ENCODE measurements around the gene AP3D1. TPM values are rescaled to one million over a fixed set of nuclear protein-coding genes. Genes with fewer than 3 reads are reported as not detected.

The AP3D1 gene
- total and polyA plus RNA-seq, 12 donors, result 63.9 to 168 (median 81.9) TPM

- peak overlapping the region in 7 of 10 donors; percentile 9 to 92 (median 68) for H3K4me3 ChIP-seq
- TF ChIP-seq CTCF (IDR thresholded peaks at IDR 0.05), result no peak
- H3K27me3 ChIP-seq, result no peaks in the 10 kb centered on the region
- ATAC-seq (peak in 5 of 8 donors; percentile 17 to 54 (median 31)), DNase-seq (peak in 1 of 2 donors; percentile 67)
- H3K9me3 ChIP-seq, result no peaks in the 10 kb centered on the region
- peak overlapping the region; percentile 97 to 100 (median 100) for H3K27ac ChIP-seq
- 39 to 43% methylated on average over 22 to 24 of the region's 24 CpGs for WGBS, 2 donors
- intact Hi-C loops (cut with DNase I), result loop anchor here in 2 of 10 donors (10.0 kb wide), 2 partner anchors 135 to 195 kb away; partner anchors contain the start of gene KLF16 (in 1 of the 2)
- H3K4me1 ChIP-seq, result peaks cover 35 to 87% (median 65%) of the 10 kb centered on the region in 9 donors
- no peaks in the 10 kb centered on the region for H3K36me3 ChIP-seq
These were observed 91.8 kb downstream of the AP3D1 start for GRCh38 chr19:2059422-2060201.

- DNase-seq (no peak), ATAC-seq (no peak)
- H3K9me3 ChIP-seq, result no peaks in the 10 kb centered on the region
- WGBS, 2 donors, result 91 to 93% methylated on average over 27 of the region's 27 CpGs
- no peaks in the 10 kb centered on the region for H3K36me3 ChIP-seq
- H3K27ac ChIP-seq, result peak overlapping the region; percentile 97 to 100 (median 100)
- H3K4me1 ChIP-seq, result peaks cover 34 to 87% (median 68%) of the 10 kb centered on the region in 9 donors
- H3K27me3 ChIP-seq, result no peaks in the 10 kb centered on the region
- intact Hi-C loops (cut with DNase I), result no loop called here
- no peak overlapping the region for H3K4me3 ChIP-seq
- no peak for TF ChIP-seq CTCF (IDR thresholded peaks at IDR 0.05)
These were observed 92.6 kb downstream of the AP3D1 start for GRCh38 chr19:2058570-2059421.

- H3K9me3 ChIP-seq, result no peaks in the 10 kb centered on the region
- ATAC-seq (no peak), DNase-seq (no peak)
- intact Hi-C loops (cut with DNase I), result no loop called here
- TF ChIP-seq CTCF (IDR thresholded peaks at IDR 0.05), result no peak
- H3K4me1 ChIP-seq, result peaks cover 36 to 85% (median 71%) of the 10 kb centered on the region in 9 donors
- no peaks in the 10 kb centered on the region for H3K27me3 ChIP-seq
- no peak overlapping the region for H3K4me3 ChIP-seq
- no peaks in the 10 kb centered on the region for H3K36me3 ChIP-seq
- WGBS, 2 donors, result 85 to 87% methylated on average over 23 of the region's 23 CpGs
- peak overlapping the region in 9 of 10 donors; percentile 35 to 100 (median 99) for H3K27ac ChIP-seq
These were observed 93.6 kb downstream of the AP3D1 start for GRCh38 chr19:2057484-2058469.

All from heart right ventricle (tissue), 16 donors.